Daoy (cell line): ENCODE measurements around the gene CUL4A. TPM values are rescaled to one million over a fixed set of nuclear protein-coding genes. Genes with fewer than 3 reads are reported as not detected.
A peak's percentile ranks its signal among the peaks of the same experiment; 100 is the strongest.

Source experiments
- DNase-seq: peaks from one replicate; pipeline ENCODE4 v3.0.0-alpha.2; 2015; ENCODE audit warnings: low read depth
- total RNA-seq: library from RNA; depleted of rRNA; stranded (reverse); fragments of >200 nt; shearing (Covaris generic); gene quantifications from 2 replicates; pipeline ENCODE4 v1.2.3, GENCODE V29; 2014

The CUL4A gene
- total RNA-seq, 1 experiment from 2014 or later, result 75.0 TPM

GRCh38 chr13:113179374-113180230 lies 29.8 kb upstream of the CUL4A start:
- DNase-seq, result no peak

DNA sequence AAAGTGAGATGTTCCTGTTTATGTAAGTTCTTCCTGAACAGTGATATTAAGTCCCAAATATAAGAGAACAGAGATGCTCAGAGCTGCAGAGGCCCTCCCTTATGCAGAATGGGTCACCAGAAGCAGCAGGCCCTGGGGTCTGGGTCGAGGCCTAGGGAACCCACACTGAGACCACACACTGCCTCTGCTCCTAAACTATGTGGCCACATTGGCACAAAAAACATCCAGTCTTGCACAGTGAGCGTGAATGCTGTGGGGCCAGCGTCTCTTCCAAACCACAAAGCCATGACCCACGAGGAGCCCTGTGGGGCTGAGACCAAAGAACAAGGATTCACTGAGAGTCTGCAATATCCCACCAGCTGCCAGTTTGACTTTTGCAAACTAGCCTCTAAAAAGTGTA lies 27.4 kb upstream of the CUL4A start:
- DNase-seq, result no peak

DNA sequence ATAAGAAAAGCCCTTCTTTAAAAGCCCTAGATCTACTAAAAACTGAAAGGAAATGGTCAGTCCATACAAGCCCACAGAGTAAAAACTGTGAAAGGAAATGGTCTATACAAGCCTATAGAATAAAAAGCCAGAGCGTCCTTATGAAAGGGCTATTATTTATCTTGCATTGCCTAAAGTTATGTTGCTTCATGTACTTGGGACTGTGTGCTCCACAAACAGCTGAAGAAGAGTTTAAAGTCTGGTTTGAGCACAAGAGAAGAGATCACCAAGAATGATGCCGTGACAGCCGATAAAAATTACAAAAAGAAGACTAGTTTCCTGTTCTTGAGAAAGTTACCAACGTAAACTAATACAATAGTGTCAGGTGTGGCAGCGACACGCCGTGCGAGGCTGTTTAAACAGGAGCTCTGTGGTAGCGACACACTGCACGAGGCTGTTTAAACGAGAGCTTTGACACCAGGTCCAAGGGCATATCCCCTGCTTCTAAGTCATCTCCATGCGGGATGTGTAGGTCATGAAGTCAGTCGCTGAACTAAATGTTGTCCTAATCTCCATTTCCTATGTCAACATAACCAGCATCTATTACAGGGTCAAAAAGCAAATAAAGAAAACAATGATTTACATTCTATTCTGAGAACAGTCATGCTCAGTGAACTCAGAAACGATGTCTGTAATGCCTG lies 25.8 kb upstream of the CUL4A start:
- DNase-seq, result no peak

- DNase-seq, result no peak
Measured at GRCh38 chr13:113184568-113185440, 24.6 kb upstream of the CUL4A start.

DNA sequence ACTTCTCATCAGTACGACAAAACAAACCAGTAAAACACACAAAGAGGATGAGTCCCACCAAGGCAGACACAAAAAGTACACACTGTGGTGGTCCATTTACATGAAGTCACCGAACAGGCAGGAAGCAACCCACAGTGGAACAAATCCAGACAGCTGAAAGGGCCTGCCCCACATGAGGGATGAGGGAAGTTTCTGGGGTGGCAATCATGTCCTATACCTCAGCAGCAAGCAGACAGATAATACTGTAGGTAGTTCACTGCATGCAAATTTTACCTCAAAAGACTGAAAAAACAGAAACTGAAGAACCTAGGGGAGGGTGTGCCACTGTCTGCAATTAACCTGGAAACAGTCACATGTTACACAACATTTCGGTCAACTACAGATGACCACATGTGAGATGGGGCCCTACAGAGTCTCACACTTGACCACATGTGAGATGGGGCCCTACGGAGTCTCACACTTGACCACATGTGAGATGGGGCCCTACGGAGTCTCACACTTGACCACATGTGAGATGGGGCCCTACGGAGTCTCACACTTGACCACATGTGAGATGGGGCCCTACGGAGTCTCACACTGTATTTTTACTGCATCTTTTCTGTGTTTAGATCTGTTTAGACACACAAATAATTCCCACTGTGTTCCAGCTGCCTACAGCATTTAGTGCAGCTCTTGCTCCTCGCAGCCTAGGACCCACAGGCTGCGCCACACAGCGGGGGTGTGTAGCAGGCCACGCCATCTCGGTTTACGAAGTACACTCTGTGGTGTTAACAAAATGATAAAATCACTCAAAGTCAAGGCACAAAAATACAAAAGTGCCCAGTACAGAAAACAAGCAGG lies 23.1 kb upstream of the CUL4A start:
- no peak for DNase-seq

GRCh38 chr13:113187263-113187669 lies 22.1 kb upstream of the CUL4A start:
- DNase-seq, result peak; percentile 97

DNA sequence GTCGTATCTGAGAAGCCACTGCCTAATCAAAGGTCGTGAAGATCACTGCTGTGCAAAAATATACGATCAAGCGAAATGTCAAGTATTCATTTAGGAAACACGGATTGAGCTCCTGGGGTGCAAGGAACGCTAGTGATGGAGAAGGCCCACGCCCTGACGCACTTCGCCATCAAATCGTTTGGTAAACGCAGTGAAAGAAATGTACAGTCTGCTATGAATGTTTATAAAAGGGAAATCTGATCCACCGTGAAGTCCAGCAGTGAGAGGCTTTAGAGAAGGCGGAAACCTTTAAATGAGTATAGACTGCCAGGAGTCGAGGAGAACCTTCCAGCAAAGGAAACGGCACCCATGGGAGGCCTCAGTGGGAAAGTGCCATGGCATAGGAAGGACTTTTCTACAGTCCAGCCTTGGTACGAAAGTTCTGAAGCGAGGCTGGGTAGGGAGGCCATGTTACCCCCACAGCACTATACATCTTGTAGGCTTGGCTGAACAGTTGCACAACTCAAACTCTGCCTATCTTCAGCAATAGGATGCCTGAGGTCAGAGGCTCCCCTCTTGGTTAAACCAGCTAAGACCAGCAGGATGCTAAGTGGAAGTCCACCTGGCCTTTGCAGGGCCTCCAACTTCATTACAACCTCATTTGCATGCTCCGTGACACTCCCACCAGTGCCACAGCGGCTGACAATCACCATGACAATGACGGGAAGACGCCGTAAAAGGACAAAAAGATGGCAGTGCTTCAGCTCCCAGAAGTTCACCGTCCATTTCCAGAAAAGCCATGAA lies 21.3 kb upstream of the CUL4A start:
- DNase-seq, result no peak

DNA sequence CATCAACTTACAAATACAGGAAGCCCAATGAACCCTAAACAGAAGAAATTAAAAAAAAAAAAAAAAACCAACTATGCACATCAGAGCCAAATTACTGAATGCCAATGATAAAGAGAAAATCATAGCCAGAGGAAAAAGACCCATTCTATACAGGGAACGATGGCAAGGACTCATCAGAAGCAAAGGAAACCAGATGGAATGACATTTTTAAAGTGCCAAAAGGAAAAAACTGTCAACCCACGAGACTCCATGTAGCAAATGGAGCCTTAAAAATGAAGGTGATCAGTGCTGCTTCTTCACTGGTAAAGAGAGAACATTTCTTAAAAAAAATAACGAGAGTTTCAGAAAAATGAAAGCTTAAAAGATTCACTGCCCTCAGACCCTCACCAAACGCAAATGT lies 19.2 kb upstream of the CUL4A start:
- no peak for DNase-seq

DNA sequence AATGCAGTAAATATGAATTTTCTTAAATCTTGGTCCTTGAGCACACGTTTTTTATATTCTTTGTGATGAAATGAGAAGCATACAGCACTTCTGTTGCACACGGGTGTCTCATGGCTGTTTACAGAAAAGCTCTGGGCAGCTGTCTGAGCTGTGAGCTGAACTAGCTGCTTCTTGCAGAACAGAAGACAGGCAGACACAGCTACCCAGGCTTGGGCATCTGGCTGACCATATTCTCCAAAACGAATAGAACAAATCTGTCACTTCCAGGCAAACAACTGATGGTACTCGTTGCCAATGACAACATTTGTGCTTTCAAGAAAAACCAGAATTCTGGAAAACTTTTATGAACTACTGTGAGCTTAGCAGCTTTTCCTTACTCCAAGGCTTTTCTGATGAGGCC lies 17.1 kb upstream of the CUL4A start:
- no peak for DNase-seq

GRCh38 chr13:113192902-113193301 lies 16.5 kb upstream of the CUL4A start:
- DNase-seq, result no peak

GRCh38 chr13:113195360-113195759 lies 14.1 kb upstream of the CUL4A start:
- no peak for DNase-seq

- no peak for DNase-seq
Measured at GRCh38 chr13:113196970-113197737, 12.3 kb upstream of the CUL4A start.

- no peak for DNase-seq
Measured at GRCh38 chr13:113201815-113202214, 7.6 kb upstream of the CUL4A start.

GRCh38 chr13:113202912-113203311 lies 6.5 kb upstream of the CUL4A start:
- DNase-seq, result no peak

- no peak for DNase-seq
Measured at GRCh38 chr13:113203507-113204377, 5.7 kb upstream of the CUL4A start.

- no peak for DNase-seq
Measured at GRCh38 chr13:113204378-113204734, 5.1 kb upstream of the CUL4A start.

- no peak for DNase-seq
Measured at GRCh38 chr13:113205428-113205931, 3.9 kb upstream of the CUL4A start.

- no peak for DNase-seq
Measured at GRCh38 chr13:113207460-113207859, 2.0 kb upstream of the CUL4A start.
